T-cell (primary cell): Measurements from ENCODE around the gene CD6. TPM values are rescaled to one million over a fixed set of nuclear protein-coding genes. Genes with fewer than 3 reads are reported as not detected.

Experiments used
- ATAC-seq, 4 experiments: fragments of 200-7000 bp in 3 of 4; fragments of 150-1000 bp in 1 of 4; cut with Tn5 transposase; replicated peaks in 1 of 4; 1 replicate in 3 of 4; 2 replicates in 1 of 4; pipeline ENCODE4 v1.10.0; 2021; ENCODE audit warnings: moderate library complexity in 3 of 4, mild to moderate bottlenecking in 2 of 4, moderate number of reproducible peaks in 1 of 4
- CTCF ChIA-PET, 2 donors: fragments of 300-600 bp; sonication (Branson Sonifier 250); formaldehyde crosslinking; loops; one replicate each; lab custom pipeline; 2022; ENCODE audit warnings: antibody characterized with exemption in 2 of 2; lab: Charles Lee
- POLR2A ChIA-PET, 2 donors: fragments of 300-600 bp; sonication (Branson Sonifier 250); formaldehyde crosslinking; loops; one replicate each; lab custom pipeline; 2022; ENCODE audit warnings: antibody characterized with exemption in 2 of 2; lab: Charles Lee
- DNase-seq, 35 experiments: peaks; one replicate each; pipeline versions ENCODE4 v3.0.0 to v3.0.0-alpha.2; 2013 to 2023
- H3K27ac ChIP-seq: one replicate; pipeline ENCODE4 v1.5.1; 2013; ENCODE audit warnings: low read length
- H3K27me3 ChIP-seq, 2 experiments: replicated peaks in 1 of 2; 1 replicate in 1 of 2; 2 replicates in 1 of 2; pipeline versions ENCODE4 v1.6.1 to v1.7.0; 2013; ENCODE audit warnings: low read length in 1 of 2, mixed read lengths in 1 of 2; ENCODE audit not compliant: control insufficient read depth in 2 of 2, insufficient read depth in 2 of 2; ENCODE audit errors: extremely low read depth in 1 of 2
- H3K36me3 ChIP-seq, 2 donors: 1 replicate in 1 of 2; 2 replicates in 1 of 2; pipeline versions ENCODE4 v1.6.1 to v1.7.0; 2013; ENCODE audit warnings: low read length in 1 of 2; ENCODE audit not compliant: control insufficient read depth in 2 of 2, insufficient read depth in 1 of 2; ENCODE audit errors: extremely low read depth in 1 of 2
- H3K4me1 ChIP-seq, 2 experiments: 1 replicate in 1 of 2; 2 replicates in 1 of 2; pipeline versions ENCODE4 v1.6.1 to v1.7.0; 2013; ENCODE audit warnings: low read length in 2 of 2, mixed read lengths in 1 of 2; ENCODE audit not compliant: insufficient read depth in 2 of 2, control insufficient read depth in 1 of 2; ENCODE audit errors: extremely low read depth in 1 of 2
- H3K4me3 ChIP-seq, 2 donors: 1 replicate in 1 of 2; 2 replicates in 1 of 2; pipeline versions ENCODE4 v1.5.1 to v1.7.0; 2013; ENCODE audit warnings: mild to moderate bottlenecking in 2 of 2, low read length in 1 of 2, moderate library complexity in 1 of 2; ENCODE audit not compliant: control insufficient read depth in 1 of 2; ENCODE audit errors: extremely low read depth in 1 of 2
- H3K9me3 ChIP-seq: 2 replicates; pipeline ENCODE4 v1.7.0; 2013
- H3K27ac Mint-ChIP-seq, 2 donors: one replicate each; pipeline ENCODE4 v1.8.0; 2020 to 2021; ENCODE audit warnings: mild to moderate bottlenecking in 2 of 2, mixed read lengths in 2 of 2
- H3K27me3 Mint-ChIP-seq, 2 donors: one replicate each; pipeline ENCODE4 v1.8.0; 2021 to 2022; ENCODE audit warnings: mixed read lengths in 2 of 2
- H3K36me3 Mint-ChIP-seq: one replicate; pipeline ENCODE4 v1.8.0; 2021; ENCODE audit warnings: mixed read lengths
- H3K4me1 Mint-ChIP-seq, 3 donors: one replicate each; pipeline ENCODE4 v1.8.0; 2020 to 2022; ENCODE audit warnings: mixed read lengths in 3 of 3, mild to moderate bottlenecking in 1 of 3
- H3K4me3 Mint-ChIP-seq, 3 donors: one replicate each; pipeline ENCODE4 v1.8.0; 2020 to 2022; ENCODE audit warnings: mild to moderate bottlenecking in 3 of 3, mixed read lengths in 3 of 3, moderate library complexity in 3 of 3
- H3K9me3 Mint-ChIP-seq, 3 donors: one replicate each; pipeline ENCODE4 v1.8.0; 2020 to 2022; ENCODE audit warnings: mixed read lengths in 3 of 3
- WGBS: methylation state at CpG from one replicate; pipeline ENCODE4 v1.1.5; 2013; ENCODE audit warnings: missing lambda C conversion rate; ENCODE audit not compliant: insufficient coverage; 5-methylcytosine and 5-hydroxymethylcytosine counted together
- total RNA-seq, 35 experiments: library from RNA in 6 of 35; stranded (reverse) in 6 of 35; fragments of 120-200 nt in 1 of 35; gene quantifications; one replicate each; pipeline versions ENCODE4 v1.2.1 to v1.2.4 and lab custom pipeline; 2013 to 2026

CD6 gene
- total RNA-seq, 5 donors from 2014 or later (not counting 1 experiment from before 2014, with no cell fraction given) = 413 to 594 (median 495) TPM

DNA sequence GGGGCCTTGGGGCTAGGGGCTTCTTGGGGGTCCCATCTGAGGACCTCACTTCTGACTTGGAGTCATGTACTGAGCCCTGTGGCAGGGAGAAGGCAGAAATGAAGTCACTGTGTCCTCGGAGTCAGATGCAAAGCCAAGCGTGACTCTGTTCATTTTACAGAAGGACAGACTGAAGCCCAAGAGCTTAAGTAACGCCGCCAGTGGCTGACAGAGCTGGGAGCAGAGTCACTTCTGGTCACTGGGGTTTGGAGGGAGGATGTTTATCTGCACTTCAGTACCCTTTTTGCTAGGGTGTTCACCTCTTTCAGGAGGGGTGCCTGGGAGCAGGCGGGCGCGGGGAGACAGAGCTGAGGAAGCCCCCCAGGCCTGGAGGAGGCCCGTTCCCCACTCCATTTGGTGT lies 10.7 kb downstream of the CD6 start:
- Histone ChIP-seq H3K4me3 (peak overlapping the region in 1 of 2 donors; percentile 28), H3K27me3 (no peaks in the 10 kb centered on the region), H3K27ac (peak overlapping the region; percentile 98), H3K36me3 (peaks cover 9 to 34% of the 10 kb centered on the region in 2 donors), H3K9me3 (no peaks in the 10 kb centered on the region), H3K4me1 (peaks cover 75 to 96% of the 10 kb centered on the region in 2 experiments)
- H3K9me3 Mint-ChIP-seq = no peaks in the 10 kb centered on the region
- peaks cover 43% of the 10 kb centered on the region for H3K36me3 Mint-ChIP-seq
- H3K27ac Mint-ChIP-seq = peak overlapping the region; percentile 95 to 96
- WGBS = 23% methylated on average over 7 of the region's 8 CpGs
- ChIA-PET CTCF (interaction anchor here (0.5 to 2.3 kb wide), 3 partner anchors 11 to 83 kb away, joined by 3 to 8 read pairs (median 3); partner anchors contain the start of gene CD6 (in 1 of the 2)), POLR2A (interaction anchor here (0.9 to 1.2 kb wide), 6 partner anchors 8 to 60 kb away, joined by 3 to 4 read pairs (median 3); partner anchors contain the start of gene CD6 (in 1 of the 2))
- H3K4me1 Mint-ChIP-seq = peaks cover 92 to 97% (median 95%) of the 10 kb centered on the region in 3 donors
- peak overlapping the region; percentile 77 to 94 (median 77) for H3K4me3 Mint-ChIP-seq
- DNase-seq (peak in 7 of 35 experiments; percentile 20 to 54 (median 44)), ATAC-seq (peak in 2 of 4 experiments; percentile 4 to 10)
- H3K27me3 Mint-ChIP-seq = no peaks in the 10 kb centered on the region

DNA sequence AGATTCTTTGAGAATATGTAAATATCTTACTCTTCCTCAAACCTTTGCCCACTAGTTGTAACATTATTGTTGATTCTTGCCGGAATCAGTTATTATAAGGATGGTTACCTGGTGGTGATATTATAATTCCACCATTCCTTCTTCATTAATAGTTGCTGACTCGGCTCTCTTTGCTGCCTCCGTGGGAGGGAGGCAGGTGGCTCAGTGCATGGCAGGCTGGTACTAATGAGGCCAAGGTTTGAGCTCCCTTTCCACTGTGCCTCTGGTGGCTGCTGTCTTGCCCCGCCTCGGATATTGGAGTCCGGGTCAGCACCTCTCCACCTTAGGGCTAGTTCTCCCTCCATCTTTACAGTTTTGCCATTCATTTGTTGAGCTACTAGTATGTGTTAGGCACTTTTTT lies 12.7 kb downstream of the CD6 start:
- H3K4me1 ChIP-seq = peaks cover 75 to 96% of the 10 kb centered on the region in 2 experiments
- peaks cover 42% of the 10 kb centered on the region for H3K36me3 Mint-ChIP-seq
- POLR2A ChIA-PET = interaction anchor here (0.6 to 1.1 kb wide), 3 partner anchors 15 to 58 kb away, joined by 3 to 4 read pairs (median 3); no protein-coding TSS in a partner anchor

DNA sequence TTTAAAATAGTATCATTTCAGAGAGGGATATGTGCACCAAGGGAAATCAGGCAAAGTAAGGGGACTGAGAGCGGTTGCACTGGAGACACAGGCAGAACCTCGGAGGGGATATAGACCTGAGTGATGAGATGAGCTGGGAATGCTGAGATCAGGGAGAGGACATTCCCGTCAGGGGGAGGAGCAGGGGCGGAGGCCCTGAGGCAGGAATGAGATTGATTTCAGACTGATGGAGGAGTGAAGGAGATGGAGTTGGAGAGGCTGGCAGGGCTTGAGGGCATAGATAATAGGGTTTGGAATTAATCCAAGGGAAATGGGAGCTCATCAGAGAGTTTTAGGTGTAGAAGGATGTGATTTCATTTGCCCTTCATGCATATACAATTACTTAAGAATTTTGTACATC lies 13.2 kb downstream of the CD6 start:
- 63% methylated on average over 4 of the region's 4 CpGs for WGBS
- CTCF ChIA-PET = interaction anchor here (0.6 to 1.5 kb wide), 2 partner anchors 57 to 201 kb away, joined by 3 to 4 read pairs; no protein-coding TSS in a partner anchor

More for the DNA sequence above, 12.7 kb downstream of the CD6 start:
- H3K27me3 Mint-ChIP-seq = no peaks in the 10 kb centered on the region
- Histone ChIP-seq H3K4me3 (peak overlapping the region; percentile 19 to 29), H3K36me3 (peaks cover 9 to 41% of the 10 kb centered on the region in 2 donors), H3K27ac (peak overlapping the region; percentile 98), H3K27me3 (no peaks in the 10 kb centered on the region), H3K9me3 (no peaks in the 10 kb centered on the region)
- CTCF ChIA-PET = interaction anchor here in 1 of 2 donors (1.5 kb wide), 1 partner anchor 58 kb away, joined by 4 read pairs; no protein-coding TSS in a partner anchor
- H3K4me3 Mint-ChIP-seq = peak overlapping the region; percentile 77 to 94 (median 77)
- ATAC-seq = no peak
- WGBS = no CpG with 5 or more reads among the region's 6 CpGs
- DNase-seq = no peak
- peaks cover 92 to 97% (median 95%) of the 10 kb centered on the region in 3 donors for H3K4me1 Mint-ChIP-seq
- no peaks in the 10 kb centered on the region for H3K9me3 Mint-ChIP-seq
- peak overlapping the region; percentile 95 to 96 for H3K27ac Mint-ChIP-seq

DNA sequence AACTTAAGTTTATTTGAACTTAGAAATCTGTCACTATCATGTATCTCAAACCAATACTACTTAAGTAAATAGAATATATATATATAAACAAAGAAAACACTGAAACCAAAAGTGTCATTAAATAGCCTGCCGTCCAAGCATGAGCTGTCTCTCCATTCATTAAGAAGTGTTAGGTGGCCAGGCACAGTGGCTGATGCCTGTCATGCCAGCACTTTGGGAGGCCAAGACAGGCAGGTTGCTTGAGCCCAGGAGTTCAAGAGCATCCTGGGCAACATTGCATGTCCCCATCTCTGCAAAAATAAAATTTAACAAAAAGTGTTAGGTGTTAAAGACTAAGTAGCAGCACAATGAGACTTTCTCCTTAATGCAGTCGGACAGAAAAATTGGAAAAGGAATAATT lies 14.0 kb downstream of the CD6 start:
- peak overlapping the region; percentile 77 to 94 (median 77) for H3K4me3 Mint-ChIP-seq
- H3K27ac Mint-ChIP-seq = peak overlapping the region; percentile 95 to 96
- POLR2A ChIA-PET = interaction anchor here (0.5 to 2.1 kb wide), 6 partner anchors 21 to 134 kb away, joined by 3 to 21 read pairs (median 4); partner anchors contain the start of gene TMEM109 (in 1 of the 2)
- WGBS = no CpG with 5 or more reads among the region's 2 CpGs
- CTCF ChIA-PET = interaction anchor here in 1 of 2 donors (1.3 to 2.3 kb wide), 4 partner anchors 13 to 71 kb away, joined by 4 to 10 read pairs (median 8); partner anchors contain the start of gene TMEM109
- Histone ChIP-seq H3K36me3 (peaks cover 3 to 42% of the 10 kb centered on the region in 2 donors), H3K4me1 (peaks cover 70 to 94% of the 10 kb centered on the region in 2 experiments), H3K27ac (peak overlapping the region; percentile 98), H3K4me3 (peak overlapping the region; percentile 10 to 23), H3K27me3 (no peaks in the 10 kb centered on the region), H3K9me3 (no peaks in the 10 kb centered on the region)
- DNase-seq = peak in 1 of 35 experiments; percentile 24
- no peak for ATAC-seq
- H3K27me3 Mint-ChIP-seq = no peaks in the 10 kb centered on the region
- H3K36me3 Mint-ChIP-seq = peaks cover 47% of the 10 kb centered on the region
- H3K9me3 Mint-ChIP-seq = no peaks in the 10 kb centered on the region
- H3K4me1 Mint-ChIP-seq = peaks cover 91 to 95% (median 93%) of the 10 kb centered on the region in 3 donors

More for the DNA sequence above, 13.2 kb downstream of the CD6 start:
- H3K36me3 Mint-ChIP-seq = peaks cover 47% of the 10 kb centered on the region
- Histone ChIP-seq H3K4me3 (peak overlapping the region; percentile 19 to 29), H3K27me3 (no peaks in the 10 kb centered on the region), H3K36me3 (peaks cover 8 to 45% of the 10 kb centered on the region in 2 donors), H3K4me1 (peaks cover 76 to 96% of the 10 kb centered on the region in 2 experiments), H3K27ac (peak overlapping the region; percentile 98), H3K9me3 (no peaks in the 10 kb centered on the region)
- H3K4me1 Mint-ChIP-seq = peaks cover 95 to 97% (median 95%) of the 10 kb centered on the region in 3 donors
- H3K27ac Mint-ChIP-seq = peak overlapping the region; percentile 95 to 96
- POLR2A ChIA-PET = interaction anchor here (0.5 to 1.1 kb wide), 6 partner anchors 15 to 98 kb away, joined by 3 to 7 read pairs (median 4); no protein-coding TSS in a partner anchor
- H3K27me3 Mint-ChIP-seq = no peaks in the 10 kb centered on the region
- peak overlapping the region; percentile 77 to 94 (median 77) for H3K4me3 Mint-ChIP-seq
- no peak for ATAC-seq
- DNase-seq = no peak
- no peaks in the 10 kb centered on the region for H3K9me3 Mint-ChIP-seq

DNA sequence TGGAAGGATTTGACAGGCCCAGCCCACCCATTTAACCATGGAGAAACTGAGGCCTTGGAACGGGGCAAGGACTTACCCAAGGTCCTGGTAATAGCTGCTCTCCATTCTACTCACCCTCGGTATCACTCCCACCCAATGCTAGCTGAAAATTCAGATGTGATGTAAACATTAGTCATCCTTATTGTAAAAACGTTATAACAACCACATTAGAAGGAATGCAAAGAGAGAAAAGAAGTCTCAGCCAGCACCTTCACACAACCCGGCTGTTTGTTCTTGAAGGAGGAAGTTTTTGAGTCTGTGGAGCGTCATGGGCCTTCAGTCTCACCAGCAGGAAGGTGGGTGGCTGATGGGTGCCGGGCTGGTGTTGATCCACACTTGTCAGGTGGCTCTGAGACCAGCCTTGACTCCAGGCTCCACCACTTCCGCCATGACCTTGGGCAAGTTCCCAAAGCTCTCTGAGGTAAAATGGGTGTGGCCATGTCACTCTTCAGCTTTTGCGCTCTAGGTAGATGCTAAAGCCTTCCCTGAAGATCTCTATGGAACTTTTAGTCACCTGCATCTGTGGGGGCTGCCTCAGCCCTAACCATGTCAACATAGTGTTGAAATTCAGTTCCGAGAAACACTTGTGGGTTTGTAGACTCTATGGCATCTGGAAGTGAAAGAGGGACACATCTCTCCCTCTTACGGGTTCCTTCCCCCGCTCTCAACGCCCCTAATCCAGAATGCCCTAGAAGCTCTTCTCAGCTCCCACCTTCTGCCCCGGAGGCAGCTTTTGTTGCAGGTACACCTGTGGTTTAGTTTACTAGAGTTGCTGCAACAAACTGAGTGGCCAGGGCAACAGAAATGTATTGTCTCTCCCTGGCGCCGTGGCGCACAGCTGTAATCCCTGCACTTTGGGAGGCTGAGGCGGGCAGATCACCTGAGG lies 14.8 kb downstream of the CD6 start:
- Histone ChIP-seq H3K27ac (peak overlapping the region; percentile 98), H3K9me3 (no peaks in the 10 kb centered on the region), H3K27me3 (no peaks in the 10 kb centered on the region), H3K4me1 (peaks cover 64 to 92% of the 10 kb centered on the region in 2 experiments), H3K4me3 (peak overlapping the region; percentile 36 to 41), H3K36me3 (peaks cover 3 to 43% of the 10 kb centered on the region in 2 donors)
- POLR2A ChIA-PET = interaction anchor here (0.5 to 2.1 kb wide), 12 partner anchors 9 to 134 kb away, joined by 3 to 21 read pairs (median 4); partner anchors contain the start of genes CD6 (in 1 of the 2) and TMEM109 (in 1 of the 2)
- CTCF ChIA-PET = interaction anchor here in 1 of 2 donors (0.9 to 2.3 kb wide), 6 partner anchors 9 to 72 kb away, joined by 3 to 10 read pairs (median 6); partner anchors contain the start of gene TMEM109
- H3K36me3 Mint-ChIP-seq = peaks cover 47% of the 10 kb centered on the region
- H3K4me3 Mint-ChIP-seq = peak overlapping the region; percentile 77 to 94 (median 77)
- peak; percentile 69 to 99 (median 94) for DNase-seq
- H3K9me3 Mint-ChIP-seq = no peaks in the 10 kb centered on the region
- no peaks in the 10 kb centered on the region for H3K27me3 Mint-ChIP-seq
- peak; percentile 90 to 91 (median 90) for ATAC-seq
- peak overlapping the region; percentile 95 to 96 for H3K27ac Mint-ChIP-seq
- peaks cover 92 to 94% (median 93%) of the 10 kb centered on the region in 3 donors for H3K4me1 Mint-ChIP-seq
- 21% methylated on average over 7 of the region's 17 CpGs for WGBS
